ENCODE data around the gene PEX5L.

DNA sequence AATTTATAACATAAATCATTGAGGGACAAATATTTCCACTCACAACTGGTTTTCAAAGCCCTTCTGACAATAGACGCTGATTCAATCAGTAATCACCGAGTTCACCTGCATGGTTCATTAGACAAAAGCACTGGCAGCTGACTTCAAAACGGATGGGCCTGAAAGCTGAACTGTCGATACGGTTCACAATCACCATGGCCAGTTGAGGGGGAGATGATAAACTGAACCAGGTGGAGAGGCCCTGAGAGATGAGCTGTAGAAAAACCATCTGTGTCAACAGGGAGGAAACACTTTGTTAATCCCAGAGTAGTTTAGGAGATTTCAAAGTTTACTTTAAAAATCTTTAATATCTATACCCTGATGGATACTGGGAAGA is 75.0 kb downstream of the PEX5L start:
- TF ChIP-seq, protein P1, sequence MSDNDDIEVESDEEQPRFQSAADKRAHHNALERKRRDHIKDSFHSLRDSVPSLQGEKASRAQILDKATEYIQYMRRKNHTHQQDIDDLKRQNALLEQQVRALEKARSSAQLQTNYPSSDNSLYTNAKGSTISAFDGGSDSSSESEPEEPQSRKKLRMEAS (IDR thresholded peaks at IDR 0.05) = no peak
- TF ChIP-seq, protein P2, sequence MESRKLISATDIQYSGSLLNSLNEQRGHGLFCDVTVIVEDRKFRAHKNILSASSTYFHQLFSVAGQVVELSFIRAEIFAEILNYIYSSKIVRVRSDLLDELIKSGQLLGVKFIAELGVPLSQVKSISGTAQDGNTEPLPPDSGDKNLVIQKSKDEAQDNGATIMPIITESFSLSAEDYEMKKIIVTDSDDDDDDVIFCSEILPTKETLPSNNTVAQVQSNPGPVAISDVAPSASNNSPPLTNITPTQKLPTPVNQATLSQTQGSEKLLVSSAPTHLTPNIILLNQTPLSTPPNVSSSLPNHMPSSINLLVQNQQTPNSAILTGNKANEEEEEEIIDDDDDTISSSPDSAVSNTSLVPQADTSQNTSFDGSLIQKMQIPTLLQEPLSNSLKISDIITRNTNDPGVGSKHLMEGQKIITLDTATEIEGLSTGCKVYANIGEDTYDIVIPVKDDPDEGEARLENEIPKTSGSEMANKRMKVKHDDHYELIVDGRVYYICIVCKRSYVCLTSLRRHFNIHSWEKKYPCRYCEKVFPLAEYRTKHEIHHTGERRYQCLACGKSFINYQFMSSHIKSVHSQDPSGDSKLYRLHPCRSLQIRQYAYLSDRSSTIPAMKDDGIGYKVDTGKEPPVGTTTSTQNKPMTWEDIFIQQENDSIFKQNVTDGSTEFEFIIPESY (IDR thresholded peaks at IDR 0.05; ENCODE audit: extremely low read depth, insufficient replicate concordance, low read length) = no peak
- TF ChIP-seq POLR2A (IDR thresholded peaks at IDR 0.05; ENCODE audit: borderline replicate concordance, extremely low read depth, insufficient read depth, insufficient read length) = no peak
- TF ChIP-seq, protein P3, sequence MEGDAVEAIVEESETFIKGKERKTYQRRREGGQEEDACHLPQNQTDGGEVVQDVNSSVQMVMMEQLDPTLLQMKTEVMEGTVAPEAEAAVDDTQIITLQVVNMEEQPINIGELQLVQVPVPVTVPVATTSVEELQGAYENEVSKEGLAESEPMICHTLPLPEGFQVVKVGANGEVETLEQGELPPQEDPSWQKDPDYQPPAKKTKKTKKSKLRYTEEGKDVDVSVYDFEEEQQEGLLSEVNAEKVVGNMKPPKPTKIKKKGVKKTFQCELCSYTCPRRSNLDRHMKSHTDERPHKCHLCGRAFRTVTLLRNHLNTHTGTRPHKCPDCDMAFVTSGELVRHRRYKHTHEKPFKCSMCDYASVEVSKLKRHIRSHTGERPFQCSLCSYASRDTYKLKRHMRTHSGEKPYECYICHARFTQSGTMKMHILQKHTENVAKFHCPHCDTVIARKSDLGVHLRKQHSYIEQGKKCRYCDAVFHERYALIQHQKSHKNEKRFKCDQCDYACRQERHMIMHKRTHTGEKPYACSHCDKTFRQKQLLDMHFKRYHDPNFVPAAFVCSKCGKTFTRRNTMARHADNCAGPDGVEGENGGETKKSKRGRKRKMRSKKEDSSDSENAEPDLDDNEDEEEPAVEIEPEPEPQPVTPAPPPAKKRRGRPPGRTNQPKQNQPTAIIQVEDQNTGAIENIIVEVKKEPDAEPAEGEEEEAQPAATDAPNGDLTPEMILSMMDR (IDR thresholded peaks at IDR 0.05 in 2 of 3, conservative IDR thresholded peaks at IDR 0.05 in 1 of 3; ENCODE audit: borderline replicate concordance in 1 of 3, insufficient read depth in 1 of 3, low read depth in 2 of 3, low read length in 2 of 3) = no peak
- TF ChIP-seq, protein P4, sequence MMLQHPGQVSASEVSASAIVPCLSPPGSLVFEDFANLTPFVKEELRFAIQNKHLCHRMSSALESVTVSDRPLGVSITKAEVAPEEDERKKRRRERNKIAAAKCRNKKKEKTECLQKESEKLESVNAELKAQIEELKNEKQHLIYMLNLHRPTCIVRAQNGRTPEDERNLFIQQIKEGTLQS (IDR thresholded peaks at IDR 0.05) = no peak
- TF ChIP-seq EZH2phosphoT487 (IDR thresholded peaks at IDR 0.05; ENCODE audit: borderline replicate concordance) = no peak
- no peak for TF ChIP-seq POLR2AphosphoS5 (IDR thresholded peaks at IDR 0.05; ENCODE audit: low read depth, low read length)
- no peak for TF ChIP-seq CEBPB (IDR thresholded peaks at IDR 0.05; ENCODE audit: low read depth)
- no peak for TF ChIP-seq SIN3A (IDR thresholded peaks at IDR 0.05; ENCODE audit: low read depth)
- no peak for TF ChIP-seq TCF7L2 (IDR thresholded peaks at IDR 0.05; ENCODE audit: borderline replicate concordance, extremely low read depth, insufficient read depth, insufficient read length)
- TF ChIP-seq JUND (IDR thresholded peaks at IDR 0.05) = no peak
- TF ChIP-seq, protein P5, sequence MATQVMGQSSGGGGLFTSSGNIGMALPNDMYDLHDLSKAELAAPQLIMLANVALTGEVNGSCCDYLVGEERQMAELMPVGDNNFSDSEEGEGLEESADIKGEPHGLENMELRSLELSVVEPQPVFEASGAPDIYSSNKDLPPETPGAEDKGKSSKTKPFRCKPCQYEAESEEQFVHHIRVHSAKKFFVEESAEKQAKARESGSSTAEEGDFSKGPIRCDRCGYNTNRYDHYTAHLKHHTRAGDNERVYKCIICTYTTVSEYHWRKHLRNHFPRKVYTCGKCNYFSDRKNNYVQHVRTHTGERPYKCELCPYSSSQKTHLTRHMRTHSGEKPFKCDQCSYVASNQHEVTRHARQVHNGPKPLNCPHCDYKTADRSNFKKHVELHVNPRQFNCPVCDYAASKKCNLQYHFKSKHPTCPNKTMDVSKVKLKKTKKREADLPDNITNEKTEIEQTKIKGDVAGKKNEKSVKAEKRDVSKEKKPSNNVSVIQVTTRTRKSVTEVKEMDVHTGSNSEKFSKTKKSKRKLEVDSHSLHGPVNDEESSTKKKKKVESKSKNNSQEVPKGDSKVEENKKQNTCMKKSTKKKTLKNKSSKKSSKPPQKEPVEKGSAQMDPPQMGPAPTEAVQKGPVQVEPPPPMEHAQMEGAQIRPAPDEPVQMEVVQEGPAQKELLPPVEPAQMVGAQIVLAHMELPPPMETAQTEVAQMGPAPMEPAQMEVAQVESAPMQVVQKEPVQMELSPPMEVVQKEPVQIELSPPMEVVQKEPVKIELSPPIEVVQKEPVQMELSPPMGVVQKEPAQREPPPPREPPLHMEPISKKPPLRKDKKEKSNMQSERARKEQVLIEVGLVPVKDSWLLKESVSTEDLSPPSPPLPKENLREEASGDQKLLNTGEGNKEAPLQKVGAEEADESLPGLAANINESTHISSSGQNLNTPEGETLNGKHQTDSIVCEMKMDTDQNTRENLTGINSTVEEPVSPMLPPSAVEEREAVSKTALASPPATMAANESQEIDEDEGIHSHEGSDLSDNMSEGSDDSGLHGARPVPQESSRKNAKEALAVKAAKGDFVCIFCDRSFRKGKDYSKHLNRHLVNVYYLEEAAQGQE (IDR thresholded peaks at IDR 0.05; ENCODE audit: low read depth) = no peak
- TF ChIP-seq EZH2 (IDR thresholded peaks at IDR 0.05) = no peak
- TF ChIP-seq RAD21 (IDR thresholded peaks at IDR 0.05; ENCODE audit: low read depth) = no peak

Measured in HCT116 (cell line).